ENCODE data around the gene DUSP15.
"Not testable (repeated sequence)": the region's sequence is repeated elsewhere in the genome, so short reads cannot be mapped to it uniquely, and the experiment has no call there.

Gene DUSP15, protein sequence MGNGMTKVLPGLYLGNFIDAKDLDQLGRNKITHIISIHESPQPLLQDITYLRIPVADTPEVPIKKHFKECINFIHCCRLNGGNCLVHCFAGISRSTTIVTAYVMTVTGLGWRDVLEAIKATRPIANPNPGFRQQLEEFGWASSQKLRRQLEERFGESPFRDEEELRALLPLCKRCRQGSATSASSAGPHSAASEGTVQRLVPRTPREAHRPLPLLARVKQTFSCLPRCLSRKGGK

DNA sequence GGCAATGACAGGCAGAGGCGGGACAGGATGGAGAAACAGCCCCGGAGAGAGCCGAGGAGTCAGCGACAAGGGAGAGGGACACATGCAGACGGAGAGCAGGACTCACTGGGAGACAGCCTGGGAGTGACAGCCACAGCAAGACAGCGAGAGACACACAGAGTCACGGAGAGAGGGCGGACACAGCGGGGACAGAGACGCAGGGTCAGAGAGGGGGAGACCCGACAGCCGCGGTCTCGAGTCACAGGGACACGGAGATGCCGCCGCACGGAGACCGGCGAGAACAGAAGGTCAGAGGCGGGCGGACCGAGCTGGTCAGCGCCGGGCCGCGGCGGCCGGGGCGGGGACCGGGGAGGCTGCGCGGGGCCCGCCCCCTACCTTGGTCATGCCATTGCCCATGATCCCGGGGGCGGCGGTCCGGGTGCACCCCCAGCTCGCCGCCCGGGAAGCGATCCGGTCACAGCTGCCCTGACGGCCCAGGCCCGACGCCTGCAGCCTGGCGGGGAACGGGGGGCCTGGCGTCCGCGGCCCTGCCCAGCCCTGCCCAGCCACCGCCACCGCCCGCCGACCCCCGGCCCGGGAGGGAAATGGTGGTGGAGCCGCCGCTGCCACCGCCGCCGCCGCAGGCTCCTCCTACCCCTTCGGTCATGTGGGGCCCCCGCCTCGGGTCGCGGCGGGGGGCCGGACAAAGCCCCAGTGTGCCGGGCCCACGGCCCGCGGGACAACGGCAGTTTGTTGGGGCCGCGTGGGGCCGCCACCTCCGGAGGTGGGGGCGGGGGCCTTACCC is at the start of gene DUSP15, which contains the start of gene TTLL9:
Gene DUSP15 (minus strand): TSS at position 586 of the 784 bp plus-strand sequence. CDS start 190 bp downstream, at position 396.
Gene TTLL9 (plus strand): TSS at position 693 of the 784 bp plus-strand sequence. CDS start 493 bp downstream, outside the sequence.
- DNase-seq = no peak

DNA sequence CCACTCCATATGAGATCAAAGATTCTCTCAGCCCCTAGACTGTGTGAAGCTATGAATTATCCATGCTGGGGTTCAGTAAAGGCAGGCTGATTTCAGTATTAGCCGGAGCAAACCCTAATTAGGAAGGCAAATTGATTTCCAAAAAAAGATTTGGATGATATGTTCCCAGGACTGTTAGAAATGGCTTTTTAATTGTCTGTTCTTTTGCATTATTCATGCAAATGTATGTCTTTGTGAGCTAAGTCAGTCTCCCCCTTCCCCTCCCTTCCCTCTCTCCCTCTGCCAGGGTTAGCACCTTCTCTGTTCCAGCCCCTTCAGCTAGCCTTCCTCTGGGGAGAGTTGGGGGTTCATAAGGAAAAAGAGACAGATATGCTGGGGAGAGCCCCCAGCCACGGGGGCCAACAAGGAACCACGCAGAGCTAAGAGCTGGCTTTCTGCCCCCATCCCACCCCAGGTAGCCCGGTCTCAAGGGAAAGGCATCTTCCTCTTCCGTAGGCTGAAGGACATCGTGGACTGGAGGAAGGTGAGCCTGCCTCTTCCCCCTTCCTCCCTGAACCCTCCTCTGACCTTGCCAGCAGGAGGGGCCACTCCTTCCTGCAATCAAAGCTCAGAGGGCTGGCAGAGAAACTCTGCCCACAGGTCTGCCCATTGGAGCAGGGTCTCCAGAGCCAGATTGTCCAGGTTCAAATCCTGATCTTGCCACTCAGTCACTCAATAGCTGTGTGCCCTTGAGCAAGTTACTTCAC is 49.3 kb upstream of the DUSP15 start:
- DNase-seq = no peak

DNA sequence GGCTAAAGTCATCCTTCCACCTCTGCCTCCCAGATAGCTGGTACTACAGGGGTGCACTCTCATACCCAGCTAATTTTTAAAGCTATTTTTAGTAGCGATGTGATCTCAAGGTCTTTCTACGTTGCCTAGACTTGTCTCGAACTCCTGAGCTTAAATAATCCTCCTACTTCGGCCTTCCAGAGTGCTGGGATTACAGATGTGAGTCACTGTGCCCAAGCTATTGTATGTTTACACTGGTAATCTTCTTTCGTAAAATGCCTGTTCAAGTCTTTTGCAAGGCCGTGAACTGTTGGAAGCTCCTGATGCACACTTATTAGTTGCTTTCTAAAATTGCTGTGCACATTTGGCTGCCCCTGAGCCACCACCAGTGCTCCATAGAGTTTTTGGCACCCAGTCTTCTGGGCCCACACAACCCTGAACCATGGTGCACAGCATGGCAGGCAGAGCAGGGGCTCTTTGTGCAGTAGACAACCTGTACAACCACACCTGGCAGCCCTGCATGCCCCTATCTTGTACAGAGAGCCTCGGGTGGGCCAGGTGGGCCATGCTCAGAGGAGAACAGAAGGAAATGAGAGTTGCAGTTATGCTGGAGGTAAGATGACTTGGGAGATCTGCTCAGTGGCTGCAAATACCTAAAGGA is 48.3 kb upstream of the DUSP15 start:
- no peak for DNase-seq

DNA sequence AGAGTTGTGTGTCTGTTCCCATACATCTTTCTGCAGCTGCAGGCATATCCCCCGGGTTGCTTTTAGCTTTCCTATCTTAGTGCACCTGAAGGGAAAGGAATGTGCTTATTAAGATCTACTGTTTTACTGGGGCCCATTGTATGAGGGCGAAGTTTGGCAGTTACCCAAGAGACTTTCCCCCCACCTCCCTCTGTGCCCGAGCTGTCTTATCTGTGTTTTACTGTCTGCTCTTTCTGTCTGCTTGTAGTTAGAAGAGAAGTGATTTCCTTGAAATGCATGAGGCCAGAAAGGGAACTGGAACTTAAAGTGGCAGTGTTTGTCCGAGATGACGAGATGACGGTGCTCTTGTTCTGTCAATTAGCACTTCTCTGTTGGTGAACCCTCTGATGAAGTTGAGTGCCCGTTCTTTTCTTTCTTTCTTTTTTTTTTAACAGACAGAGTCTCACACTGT is 47.7 kb upstream of the DUSP15 start:
- not testable (repeated sequence) for DNase-seq

DNA sequence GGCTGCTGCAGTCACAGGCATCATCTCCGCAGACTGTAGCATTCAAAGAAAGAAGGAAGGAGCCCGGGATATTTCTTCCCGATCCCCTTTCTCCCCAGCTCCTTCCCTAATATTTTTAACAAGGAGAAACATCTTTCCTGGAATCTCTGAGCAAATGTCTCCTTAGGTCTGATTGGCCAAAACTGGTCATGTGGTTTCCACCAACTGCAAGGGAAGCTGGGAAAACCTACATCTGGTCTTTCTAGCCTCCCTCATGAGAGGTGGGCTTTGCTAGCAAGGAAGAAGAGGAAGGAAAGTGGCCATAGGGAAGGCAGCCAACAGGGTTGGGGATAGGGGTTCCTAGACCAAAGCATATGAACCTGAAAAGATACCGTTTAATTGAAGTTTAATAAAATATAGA is 46.4 kb upstream of the DUSP15 start:
- no peak for DNase-seq

DNA sequence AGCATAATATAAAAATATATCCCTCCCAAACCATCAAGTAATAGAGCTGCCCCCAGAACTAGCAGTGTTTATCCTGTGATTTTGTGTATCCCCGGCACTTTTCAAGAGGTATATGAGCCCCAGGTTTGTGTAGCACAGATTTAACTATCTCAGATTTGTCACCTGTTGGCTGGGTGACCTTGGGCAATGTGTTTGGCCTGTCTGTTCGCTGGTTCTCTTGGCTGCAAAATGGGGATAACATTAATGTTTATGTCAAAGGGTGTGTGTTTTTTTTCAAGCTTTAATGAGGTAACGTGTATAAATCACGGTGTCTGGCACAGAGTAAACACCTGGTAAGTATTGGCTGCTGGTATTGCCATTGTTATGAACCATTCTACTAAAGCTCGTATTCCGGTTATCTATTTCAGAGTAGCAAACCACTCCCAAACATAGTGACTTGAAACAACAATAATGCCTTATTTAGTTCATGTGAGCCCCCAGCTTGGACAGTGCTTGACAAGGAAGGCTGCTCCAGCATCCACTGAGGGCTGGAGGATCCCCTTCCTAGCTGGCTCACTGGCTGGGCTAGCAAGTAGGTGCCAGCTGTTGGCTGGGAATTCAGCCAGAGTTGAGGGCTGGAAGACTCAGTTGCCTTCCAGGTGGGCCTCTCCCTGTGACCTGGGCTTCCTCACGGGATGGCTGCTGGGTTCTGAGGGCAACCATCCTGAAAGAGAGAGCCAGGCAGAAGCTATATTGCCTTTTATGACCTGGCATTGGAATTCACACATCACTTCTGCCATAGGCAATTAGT is 45.4 kb upstream of the DUSP15 start:
- DNase-seq = no peak

DNA sequence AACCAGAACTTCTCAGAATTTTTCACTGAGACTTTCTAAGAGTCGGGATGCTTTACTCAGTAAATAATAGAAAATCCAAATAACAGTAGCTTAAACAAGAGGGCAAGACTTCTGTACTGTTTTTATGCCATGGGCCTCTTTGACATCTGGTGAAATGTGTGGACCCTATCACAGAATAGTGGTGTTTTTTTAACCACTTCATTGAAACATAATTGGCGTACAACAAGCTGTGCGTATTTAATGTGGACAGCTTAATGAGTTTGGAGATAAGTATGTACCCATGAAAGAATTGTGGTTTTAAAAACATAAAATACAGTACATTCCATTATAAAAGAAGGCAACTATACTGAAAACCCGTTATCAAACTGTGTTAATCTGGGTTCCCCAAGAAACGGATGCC is 43.8 kb upstream of the DUSP15 start:
- no peak for DNase-seq

DNA sequence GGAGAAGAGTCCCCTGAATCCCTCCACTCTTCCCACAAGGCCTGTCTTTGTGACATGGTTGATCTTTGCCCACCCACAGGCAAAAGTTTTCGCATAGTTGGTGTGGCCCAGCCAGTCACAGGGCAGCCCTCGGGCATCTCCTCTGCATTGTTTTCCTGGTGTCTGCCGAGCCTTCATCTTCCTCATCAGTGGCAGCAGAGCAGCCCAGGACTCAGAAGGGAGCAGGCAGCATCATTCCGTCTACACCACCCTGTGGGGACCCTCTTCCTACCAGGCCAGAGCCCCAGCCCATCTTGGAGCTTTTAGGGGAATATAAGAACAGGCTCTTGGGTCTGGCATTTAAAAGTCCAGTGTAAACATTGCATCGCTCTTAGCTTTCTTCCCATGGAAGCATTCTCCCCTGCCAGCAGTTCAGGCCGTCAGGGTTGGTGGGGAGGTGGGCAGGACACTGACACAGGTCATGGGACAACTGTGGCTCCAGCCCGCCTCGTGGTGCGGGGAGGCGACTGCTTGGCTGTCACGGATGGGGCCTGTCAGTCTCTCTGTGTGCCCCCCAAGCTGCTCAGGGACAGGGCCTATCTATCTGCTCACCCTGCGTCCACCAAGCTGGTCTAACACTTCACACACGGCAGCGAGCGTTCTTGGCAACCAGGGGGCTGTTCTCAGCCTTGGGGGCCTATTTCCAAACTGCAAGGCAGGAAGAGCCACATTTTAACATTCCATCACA is 43.3 kb upstream of the DUSP15 start:
- no peak for DNase-seq

DNA sequence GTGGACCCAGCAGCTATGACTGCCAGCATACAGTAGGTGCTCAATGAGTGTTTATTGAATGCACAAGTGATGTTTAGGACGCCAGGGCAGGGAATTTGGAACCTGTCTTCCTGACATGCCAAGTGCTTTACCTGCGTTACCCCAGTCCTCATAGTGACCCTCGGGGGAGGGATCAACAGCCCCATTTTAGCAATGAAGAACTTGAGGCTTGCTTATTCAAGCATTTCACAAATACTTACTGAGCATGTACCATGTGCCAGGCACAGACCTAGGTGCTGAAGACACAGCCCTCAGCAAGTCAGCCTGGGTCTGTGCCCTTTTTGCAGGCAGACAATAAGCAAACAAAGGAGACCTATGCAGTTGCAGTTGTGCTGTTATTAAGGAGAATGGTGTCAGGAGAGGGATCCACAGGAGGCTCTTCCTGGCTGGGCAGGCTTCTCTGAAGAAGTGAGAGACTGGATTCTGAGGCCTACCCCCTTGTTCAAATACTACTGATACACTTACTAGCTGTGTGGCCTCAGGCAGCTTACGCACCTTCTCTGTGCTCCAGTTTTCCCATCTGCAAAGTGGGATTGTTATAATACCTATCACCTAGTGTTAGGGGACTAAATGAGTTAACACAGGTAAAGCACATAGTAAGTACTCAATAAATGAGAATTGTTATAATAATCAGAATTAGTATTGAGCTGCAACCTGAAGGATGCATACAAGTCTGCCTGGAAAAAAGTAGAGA is 39.9 kb upstream of the DUSP15 start:
- no peak for DNase-seq

DNA sequence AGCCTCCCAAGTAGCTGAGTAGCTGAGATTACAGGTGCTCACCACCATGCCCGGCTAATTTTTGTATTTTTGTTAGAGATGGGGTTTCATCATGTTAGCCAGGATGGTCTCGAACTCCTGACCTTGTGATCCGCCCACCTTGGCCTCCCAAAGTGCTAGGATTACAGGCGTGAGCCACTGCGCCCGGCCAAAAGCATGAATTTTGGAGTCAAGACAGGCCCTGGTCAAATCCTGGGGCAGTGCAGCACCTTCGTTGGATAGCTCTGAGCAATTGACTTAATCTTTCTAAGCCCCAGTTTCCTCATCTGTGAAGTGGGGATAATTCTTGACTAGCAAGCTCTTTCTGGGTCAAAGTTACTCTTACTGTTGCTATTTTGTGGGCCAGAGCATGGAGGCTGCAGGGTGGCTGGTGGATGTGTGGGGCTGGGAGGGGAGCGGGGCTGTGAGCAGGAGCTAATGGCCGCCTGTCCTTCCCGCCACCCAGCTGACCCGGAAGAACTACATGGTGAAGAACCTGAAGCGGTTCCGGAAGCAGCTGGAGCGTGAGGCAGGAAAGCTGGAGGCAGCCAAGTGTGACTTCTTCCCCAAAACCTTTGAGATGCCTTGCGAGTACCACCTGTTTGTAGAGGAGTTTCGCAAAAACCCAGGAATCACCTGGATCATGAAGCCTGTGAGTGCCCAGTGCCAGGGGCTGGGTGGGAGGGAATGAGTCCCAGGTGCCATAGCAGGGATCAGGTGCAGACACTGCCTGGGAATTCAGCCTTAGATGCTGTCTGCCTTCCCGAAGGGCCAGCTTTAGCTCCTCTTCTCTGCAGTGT is 39.1 kb upstream of the DUSP15 start:
- DNase-seq = no peak

DNA sequence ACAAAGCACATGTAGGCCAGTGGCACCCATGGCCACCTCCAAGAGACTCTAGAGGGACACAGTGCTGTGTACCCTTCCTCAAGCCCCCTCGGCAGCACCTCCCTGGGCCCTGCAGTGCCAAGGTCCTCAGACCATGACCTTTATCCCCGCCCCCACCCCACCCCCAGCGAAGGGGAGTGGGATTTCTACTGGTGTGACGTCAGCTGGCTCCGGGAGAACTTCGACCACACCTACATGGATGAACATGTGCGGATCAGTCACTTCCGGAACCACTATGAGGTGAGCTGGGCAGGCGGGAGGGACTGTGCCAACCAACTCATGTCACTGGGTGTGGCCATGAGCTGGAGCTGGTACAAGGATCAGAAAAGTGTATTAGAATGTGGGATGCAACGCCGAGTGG is 38.1 kb upstream of the DUSP15 start:
- DNase-seq = no peak

DNA sequence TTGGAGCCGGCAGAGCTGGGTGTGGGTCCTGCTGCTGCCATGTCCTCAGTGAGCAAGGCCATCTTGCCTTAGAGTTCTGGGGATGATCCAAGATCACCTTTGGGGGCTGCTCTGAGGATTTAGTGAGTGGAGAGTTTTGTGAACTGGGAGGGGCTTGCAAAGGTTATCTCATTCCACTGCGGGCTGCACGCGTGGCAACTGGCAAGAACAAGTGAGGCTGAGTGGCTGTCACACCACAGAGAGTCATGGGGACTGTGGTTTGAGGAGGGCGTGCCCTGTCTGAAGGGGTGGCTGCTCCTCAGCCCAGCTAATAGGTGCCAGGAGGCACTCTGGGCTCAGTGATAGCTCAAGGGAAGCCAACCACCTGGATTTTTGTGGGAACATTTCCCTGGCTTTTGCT is 37.7 kb upstream of the DUSP15 start:
- DNase-seq = no peak

DNA sequence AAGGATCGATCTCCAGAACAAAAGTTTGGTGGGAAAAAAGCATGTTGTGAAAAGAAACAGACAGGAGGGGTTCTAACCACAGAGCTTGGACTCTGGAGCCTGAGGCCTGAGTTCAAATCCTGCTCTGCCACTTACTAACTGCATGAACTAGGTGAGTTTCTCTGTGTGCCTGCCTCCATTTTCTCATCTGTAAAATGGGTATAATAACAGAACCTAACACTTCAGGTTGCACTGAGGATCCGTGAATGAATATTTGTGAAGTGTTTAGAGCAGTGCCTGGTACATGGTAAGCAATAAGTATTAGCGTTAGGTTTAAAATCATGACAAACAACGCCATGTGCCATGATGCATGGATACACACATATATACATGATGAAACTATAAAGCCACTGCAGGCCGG is 36.7 kb upstream of the DUSP15 start:
- DNase-seq = no peak

DNA sequence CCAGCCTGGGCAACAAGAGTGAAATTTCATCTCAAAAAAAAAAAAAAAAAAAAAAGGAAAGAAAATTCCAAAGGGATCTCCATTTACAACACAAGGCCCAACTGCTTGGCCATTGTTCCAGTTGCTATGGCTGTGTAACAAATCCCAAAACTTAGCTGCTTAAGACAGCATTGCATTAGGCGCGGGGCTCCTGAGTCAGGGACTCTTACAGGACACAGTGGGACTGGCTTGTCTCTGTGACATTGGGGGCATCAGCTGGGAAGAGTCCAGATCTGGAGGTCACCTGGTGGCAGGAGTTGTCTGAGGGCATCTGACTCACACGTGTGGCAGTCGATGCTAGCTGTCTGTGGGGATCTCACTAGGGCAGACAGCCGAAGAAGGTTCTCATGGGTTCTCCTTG is 35.7 kb upstream of the DUSP15 start:
- DNase-seq = no peak

DNA sequence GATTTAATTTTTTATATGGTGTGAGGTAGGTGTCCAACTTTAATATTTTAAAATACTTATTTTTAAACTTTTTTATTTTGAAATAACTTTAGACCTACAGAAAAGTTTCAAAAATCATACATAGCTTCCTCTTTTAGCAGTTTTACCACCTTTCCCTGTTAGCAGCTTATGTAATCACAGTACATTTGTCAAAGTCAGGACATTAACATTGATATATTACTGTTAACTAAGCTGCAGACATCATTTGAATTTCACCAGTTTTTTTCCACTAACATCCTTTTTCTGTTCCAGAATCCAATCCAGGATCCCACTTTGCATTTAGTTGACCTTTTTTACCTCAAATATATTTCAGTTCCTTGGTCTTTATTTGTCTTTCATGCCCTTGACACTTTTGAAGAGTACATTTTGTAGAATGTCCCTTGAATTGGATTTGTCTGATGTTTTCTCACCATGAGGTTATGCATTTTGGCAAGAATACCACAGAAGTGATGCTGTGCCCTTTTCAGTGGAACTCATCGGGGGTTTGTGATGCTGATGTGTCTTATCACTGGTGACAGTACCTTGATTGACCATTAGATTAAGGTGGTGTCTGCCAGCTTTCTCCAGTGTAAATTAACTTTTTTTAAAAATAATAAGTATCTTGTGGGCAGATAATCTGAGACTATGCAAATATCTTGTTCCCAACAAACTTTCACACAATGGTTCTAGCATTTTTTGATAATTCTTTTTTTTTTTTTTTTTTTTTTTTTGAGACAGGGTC is 33.5 kb upstream of the DUSP15 start:
- no peak for DNase-seq

DNA sequence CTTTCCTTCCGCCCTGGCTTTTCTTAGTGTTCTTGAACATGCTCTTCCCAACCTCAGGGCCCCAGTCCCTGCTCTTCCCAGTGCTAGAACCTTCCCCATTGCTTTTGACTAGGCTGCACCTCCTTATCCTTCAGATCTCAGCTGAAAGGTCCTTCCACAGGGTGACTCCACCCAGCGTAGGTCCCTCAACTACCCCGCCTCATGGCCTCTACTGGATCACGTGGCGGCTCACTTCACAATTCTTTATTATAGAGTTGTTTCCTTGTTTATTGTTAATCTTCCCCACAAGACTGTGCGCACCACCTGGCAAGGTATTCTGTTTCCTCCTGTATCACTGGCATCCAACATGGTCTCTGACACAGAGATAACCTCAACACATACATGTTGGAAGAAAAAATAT is 31.3 kb upstream of the DUSP15 start:
- DNase-seq = no peak

DNA sequence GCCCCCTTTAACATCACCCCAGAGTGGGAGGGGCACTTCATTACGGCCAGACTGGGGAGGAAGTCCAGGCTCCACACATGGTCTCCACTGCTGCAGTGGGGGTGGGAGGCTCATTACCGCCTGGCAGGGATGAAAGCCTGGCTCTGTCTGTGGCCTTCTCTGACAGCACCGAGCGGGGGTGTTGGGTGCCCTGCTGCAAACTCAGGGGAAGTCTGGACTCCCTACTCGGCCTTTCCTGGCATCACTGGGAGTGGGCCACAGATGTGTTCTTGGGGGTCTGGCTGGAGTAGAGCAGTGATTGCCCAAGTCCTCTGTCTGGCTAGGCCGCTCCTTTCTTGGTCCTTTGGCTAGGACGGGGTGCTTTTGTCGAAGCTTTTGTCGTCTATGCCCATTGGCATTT is 27.2 kb upstream of the DUSP15 start:
- no peak for DNase-seq

DNA sequence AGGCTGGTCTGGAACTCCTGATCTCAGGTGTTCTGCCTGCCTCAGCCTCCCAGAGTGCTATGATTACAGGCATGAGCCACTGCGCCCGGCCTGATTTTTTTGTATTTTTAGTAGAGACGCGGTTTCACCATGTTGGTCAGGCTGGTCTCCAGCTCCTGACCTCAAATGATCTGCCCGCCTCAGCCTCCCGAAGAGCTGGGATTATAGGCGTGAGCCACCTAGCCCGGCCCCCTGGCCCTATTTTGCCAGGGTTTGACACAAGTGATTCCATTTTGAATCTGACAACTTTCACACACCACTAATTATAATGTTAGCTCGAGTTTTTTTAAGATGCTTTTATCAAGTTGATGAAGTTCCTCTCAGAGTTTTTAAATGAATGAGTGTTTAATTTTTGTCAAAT is 25.7 kb upstream of the DUSP15 start:
- no peak for DNase-seq

DNA sequence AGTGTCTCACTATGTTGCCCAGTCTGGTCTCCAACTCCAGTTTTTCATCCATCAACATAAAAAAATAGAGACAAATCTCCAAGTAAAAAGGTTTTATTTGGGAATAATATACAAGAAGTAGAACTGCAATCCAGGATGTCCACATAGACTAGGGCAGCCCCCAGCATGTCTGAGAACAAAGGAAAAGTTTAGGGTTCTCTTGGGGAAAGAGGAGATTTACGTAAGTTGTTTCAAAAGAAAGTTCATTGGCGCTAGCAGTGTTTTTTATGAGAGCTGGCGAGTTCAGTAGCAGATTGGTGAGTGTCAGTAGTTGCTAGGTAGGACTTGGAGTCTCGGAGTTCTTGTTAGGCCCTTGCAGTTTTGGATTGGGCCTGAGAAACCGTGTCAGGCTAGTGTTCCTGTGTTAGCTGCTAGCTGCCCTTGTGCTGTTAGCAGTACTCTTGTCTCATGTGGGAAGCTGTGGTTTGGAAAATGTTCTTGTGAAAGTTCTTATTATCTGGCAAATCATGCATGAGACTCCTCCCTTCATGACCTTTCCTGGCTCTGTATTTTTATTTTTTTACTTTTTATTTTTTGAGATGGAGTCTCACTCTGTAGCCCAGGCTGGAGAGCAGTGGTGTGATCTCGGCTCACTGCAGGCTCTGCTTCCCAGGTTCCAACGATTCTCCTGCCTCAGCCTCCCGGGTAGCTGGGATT is 24.8 kb upstream of the DUSP15 start:
- no peak for DNase-seq

Measured in stimulated activated CD4-positive, alpha-beta T cell treated with anti-CD3 and anti-CD28 coated beads, Interleukin-2, amount 100 ng/mL, for 48 hours (primary cell).